GM12874 (cell line): ENCODE data around the gene GNAS-AS1.
A peak's percentile ranks its signal among the peaks of the same experiment; 100 is the strongest.

Experiments used
- CTCF ChIP-seq: IDR thresholded peaks from 2 replicates; pipeline ENCODE4 v1.5.1; 2011; ENCODE audit warnings: low read depth, mild to moderate bottlenecking, control low read depth, low read length, moderate library complexity; ENCODE audit not compliant: insufficient read depth

The GNAS-AS1 gene

GRCh38 chr20:58890518-58891085, 39.9 kb upstream of the GNAS-AS1 start:
- no peak for TF ChIP-seq CTCF

GRCh38 chr20:58889798-58890517, 39.3 kb upstream of the GNAS-AS1 start:
- TF ChIP-seq CTCF: 0 out of 2 replicates have a peak, but pooled peaks have one; percentile 8

DNA sequence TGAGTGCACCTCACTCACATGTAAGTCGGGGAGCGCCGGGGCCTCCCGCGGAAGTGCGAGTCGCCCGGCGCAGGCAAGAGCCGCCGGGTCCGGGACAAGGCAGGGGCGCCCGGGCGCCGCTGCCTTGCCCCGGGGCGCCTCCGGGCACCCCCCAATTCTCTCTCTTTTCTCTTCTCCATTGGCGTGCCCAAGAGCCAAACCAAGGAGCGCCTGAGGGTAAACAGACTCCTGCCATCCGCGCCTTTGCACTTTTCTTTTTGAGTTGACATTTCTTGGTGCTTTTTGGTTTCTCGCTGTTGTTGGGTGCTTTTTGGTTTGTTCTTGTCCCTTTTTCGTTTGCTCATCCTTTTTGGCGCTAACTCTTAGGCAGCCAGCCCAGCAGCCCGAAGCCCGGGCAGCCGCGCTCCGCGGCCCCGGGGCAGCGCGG, 38.6 kb upstream of the GNAS-AS1 start:
- no peak for TF ChIP-seq CTCF

GRCh38 chr20:58888521-58889333, 38.0 kb upstream of the GNAS-AS1 start:
- no peak for TF ChIP-seq CTCF

DNA sequence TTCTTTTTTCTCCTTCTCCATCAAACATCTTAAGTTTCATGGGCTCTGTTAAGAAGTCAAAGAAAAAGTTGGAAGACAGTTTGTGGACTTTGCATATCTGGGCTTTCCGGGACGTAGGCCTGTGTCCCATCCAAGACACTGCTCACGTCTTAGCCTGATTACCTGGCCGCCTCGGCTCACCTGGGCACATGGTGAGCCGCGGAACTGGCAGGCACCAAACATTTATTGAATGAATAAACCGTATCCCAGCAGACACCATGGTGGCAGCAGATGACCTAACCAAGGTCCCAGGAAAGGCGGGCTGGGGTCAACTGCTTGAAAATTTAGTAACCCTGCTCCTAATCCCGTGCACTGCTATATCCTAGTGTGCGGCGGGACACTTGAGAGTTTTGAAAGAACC, 37.4 kb upstream of the GNAS-AS1 start:
- TF ChIP-seq CTCF: no peak

- no peak for TF ChIP-seq CTCF
Measured at GRCh38 chr20:58886546-58886945, 35.8 kb upstream of the GNAS-AS1 start.

DNA sequence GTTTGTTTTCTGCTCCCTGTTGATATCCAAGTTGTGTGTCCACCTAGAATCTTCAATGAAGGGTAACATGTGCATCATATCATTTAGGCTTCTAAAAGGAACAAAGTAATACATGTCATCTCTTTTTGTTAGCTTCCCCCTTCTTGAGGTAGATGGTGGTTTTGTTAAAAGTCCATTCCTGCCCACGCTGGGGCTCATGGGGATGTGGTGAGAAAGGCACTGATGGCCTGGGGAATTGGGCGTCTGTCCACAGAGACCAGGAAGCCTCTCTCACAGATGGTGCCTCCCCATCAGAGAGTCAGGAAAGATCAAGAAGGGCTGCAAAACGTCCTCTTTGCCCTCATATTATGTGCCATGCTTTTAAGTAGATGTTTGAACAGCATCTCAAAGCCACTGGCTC, 34.3 kb upstream of the GNAS-AS1 start:
- no peak for TF ChIP-seq CTCF
